ENCODE data around the gene CERS1.

The CERS1 gene

GRCh38 chr19:18895824-18896341 is at the start of gene CERS1:
Gene CERS1, minus strand, starts transcription at chr19:18896158. Its CDS starts 86 bp downstream, at chr19:18896072.
- DNase-seq (ENCODE audit: low read depth in 2 of 2): no peak

- DNase-seq (ENCODE audit: low read depth in 2 of 2): no peak
Measured at GRCh38 chr19:18945297-18945696, 49.3 kb upstream of the CERS1 start.

GRCh38 chr19:18943465-18943864 is 47.5 kb upstream of the CERS1 start:
- DNase-seq (ENCODE audit: low read depth in 2 of 2): no peak

GRCh38 chr19:18942692-18943091 is 46.7 kb upstream of the CERS1 start:
- DNase-seq (ENCODE audit: low read depth in 2 of 2): no peak

GRCh38 chr19:18941628-18942354 is 45.8 kb upstream of the CERS1 start:
- no peak for DNase-seq (ENCODE audit: low read depth in 2 of 2)

- peak; percentile 33 to 69 for DNase-seq (ENCODE audit: low read depth in 2 of 2)
Measured at GRCh38 chr19:18940769-18941627, 45.0 kb upstream of the CERS1 start, which contains the start of gene HOMER3. Gene HOMER3, minus strand, starts transcription at chr19:18941217. Its CDS starts 2,235 bp downstream, at chr19:18938982.

- no peak for DNase-seq (ENCODE audit: low read depth in 2 of 2)
Measured at GRCh38 chr19:18939922-18940768, 44.2 kb upstream of the CERS1 start.

- no peak for DNase-seq (ENCODE audit: low read depth in 2 of 2)
Measured at GRCh38 chr19:18939163-18939562, 43.2 kb upstream of the CERS1 start.

- DNase-seq (ENCODE audit: low read depth in 2 of 2): no peak
Measured at GRCh38 chr19:18933297-18933696, 37.3 kb upstream of the CERS1 start.

- peak; percentile 67 to 86 for DNase-seq (ENCODE audit: low read depth in 2 of 2)
Measured at GRCh38 chr19:18932216-18932841, 36.4 kb upstream of the CERS1 start.

GRCh38 chr19:18931316-18932162 is 35.6 kb upstream of the CERS1 start:
- no peak for DNase-seq (ENCODE audit: low read depth in 2 of 2)

- DNase-seq (ENCODE audit: low read depth in 2 of 2): no peak
Measured at GRCh38 chr19:18929311-18929710, 33.4 kb upstream of the CERS1 start.

- DNase-seq (ENCODE audit: low read depth in 2 of 2): no peak
Measured at GRCh38 chr19:18928018-18928805, 32.3 kb upstream of the CERS1 start.

- DNase-seq (ENCODE audit: low read depth in 2 of 2): no peak
Measured at GRCh38 chr19:18924684-18925213, 28.8 kb upstream of the CERS1 start.

GRCh38 chr19:18922228-18922985 is 26.4 kb upstream of the CERS1 start:
- no peak for DNase-seq (ENCODE audit: low read depth in 2 of 2)

- DNase-seq (ENCODE audit: low read depth in 2 of 2): no peak
Measured at GRCh38 chr19:18921593-18921992, 25.6 kb upstream of the CERS1 start.

GRCh38 chr19:18920400-18920799 is 24.4 kb upstream of the CERS1 start:
- DNase-seq (ENCODE audit: low read depth in 2 of 2): no peak

GRCh38 chr19:18919900-18920214 is 23.9 kb upstream of the CERS1 start:
- no peak for DNase-seq (ENCODE audit: low read depth in 2 of 2)

Data from stimulated activated CD4-positive, alpha-beta T cell treated with anti-CD3 and anti-CD28 coated beads, Interleukin-12 subunit alpha, Interleukin-12 subunit beta, amount 100 ng/mL, for 24 hours (primary cell).